Renal pelvis (tissue), 4 donors: ENCODE measurements around the gene ZFPL1. TPM values are rescaled to one million over a fixed set of nuclear protein-coding genes. Genes with fewer than 3 reads are reported as not detected.
"Not testable (repeated sequence)": the region's sequence is repeated elsewhere in the genome, so short reads cannot be mapped to it uniquely, and the experiment has no call there.

Source experiments
- DNase-seq: peaks from one replicate; pipeline ENCODE4 v3.0.0-alpha.2; 2013
- polyA plus RNA-seq, 3 donors: library from polyadenylated mRNA; unstranded; fragments of 120-200 nt; gene quantifications; one replicate each; pipeline ENCODE4 v1.2.1, GENCODE V29; 2013; ENCODE audit not compliant: insufficient read length in 3 of 3

The ZFPL1 gene
- polyA plus RNA-seq, 3 donors: 30.4 to 37.1 (median 35.4) TPM

DNA sequence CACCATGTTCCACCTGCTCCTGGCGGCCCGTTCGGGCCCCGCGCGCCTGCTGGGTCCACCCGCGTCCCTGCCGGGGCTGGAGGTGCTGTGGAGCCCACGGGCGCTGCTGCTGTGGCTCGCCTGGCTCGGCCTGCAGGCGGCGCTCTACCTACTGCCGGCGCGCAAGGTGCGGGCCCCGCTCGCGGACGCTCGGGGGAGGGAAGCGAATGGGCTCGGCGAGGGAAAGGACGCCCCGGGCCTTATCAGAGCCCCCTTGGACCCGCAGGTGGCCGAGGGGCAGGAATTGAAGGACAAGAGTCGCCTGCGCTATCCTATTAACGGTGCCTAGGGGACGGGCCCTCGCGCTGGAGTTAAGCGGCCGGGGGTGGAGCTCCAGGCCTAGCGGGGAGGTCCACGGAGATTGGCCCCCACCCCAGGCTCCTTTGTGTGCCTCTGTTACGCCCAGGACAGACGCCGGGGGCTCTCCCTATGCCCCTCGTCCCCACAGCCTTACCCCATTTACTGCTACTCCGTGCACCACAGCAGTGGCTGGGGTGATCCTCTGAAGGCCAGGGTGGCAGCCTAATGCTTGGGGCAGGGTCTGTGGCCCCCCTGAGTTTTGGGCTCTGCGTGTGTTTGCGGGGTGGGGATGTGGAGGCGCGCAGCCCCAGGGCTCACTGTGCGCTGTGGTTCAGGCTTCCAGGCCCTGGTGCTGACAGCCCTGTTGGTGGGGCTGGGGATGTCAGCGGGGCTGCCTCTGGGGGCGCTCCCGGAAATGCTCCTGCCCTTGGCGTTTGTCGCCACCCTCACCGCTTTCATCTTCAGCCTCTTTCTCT lies 28.7 kb downstream of the ZFPL1 start:
- no peak for DNase-seq

DNA sequence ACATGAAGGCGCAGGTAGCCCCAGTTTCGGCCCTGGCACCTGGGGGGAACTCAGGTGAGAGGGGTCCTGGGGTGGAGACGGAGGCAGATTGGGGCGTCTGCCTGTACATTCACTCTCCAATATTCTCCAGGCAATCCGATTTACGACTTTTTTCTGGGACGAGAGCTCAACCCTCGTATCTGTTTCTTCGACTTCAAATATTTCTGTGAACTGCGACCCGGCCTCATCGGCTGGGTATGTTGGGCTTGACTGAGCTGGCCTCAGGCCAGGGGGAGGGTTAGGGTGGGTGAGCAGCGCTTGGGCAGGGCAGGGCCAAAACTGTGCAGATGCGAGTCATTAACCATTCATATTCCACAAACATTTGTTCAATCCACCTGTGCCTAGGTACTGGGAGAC lies 29.3 kb downstream of the ZFPL1 start:
- DNase-seq: no peak

GRCh38 chr11:65113839-65114238 lies 29.8 kb downstream of the ZFPL1 start:
- no peak for DNase-seq

DNA sequence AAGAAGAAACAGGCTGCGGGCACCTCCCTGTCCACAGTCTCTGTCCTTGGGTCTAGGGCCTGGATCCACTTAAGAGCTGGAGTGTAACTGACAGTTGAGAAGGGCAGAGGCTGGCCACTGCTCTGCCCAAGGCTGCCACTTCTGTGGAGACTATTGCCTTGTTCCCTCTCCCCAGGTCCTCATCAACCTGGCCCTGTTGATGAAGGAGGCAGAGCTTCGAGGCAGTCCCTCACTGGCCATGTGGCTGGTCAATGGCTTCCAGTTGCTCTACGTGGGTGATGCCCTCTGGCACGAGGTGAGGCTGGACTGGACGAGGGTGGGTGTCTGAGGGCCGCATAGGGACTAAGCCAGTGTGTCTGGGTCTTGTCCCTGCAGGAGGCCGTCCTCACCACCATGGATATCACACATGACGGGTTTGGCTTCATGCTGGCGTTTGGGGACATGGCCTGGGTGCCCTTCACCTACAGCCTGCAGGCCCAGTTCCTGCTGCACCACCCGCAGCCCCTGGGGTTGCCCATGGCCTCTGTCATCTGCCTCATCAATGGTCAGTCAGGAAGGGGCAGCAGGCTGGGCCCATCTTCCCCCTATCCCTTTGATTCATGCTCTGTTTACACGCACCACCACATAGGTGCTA lies 30.6 kb downstream of the ZFPL1 start:
- DNase-seq: no peak

DNA sequence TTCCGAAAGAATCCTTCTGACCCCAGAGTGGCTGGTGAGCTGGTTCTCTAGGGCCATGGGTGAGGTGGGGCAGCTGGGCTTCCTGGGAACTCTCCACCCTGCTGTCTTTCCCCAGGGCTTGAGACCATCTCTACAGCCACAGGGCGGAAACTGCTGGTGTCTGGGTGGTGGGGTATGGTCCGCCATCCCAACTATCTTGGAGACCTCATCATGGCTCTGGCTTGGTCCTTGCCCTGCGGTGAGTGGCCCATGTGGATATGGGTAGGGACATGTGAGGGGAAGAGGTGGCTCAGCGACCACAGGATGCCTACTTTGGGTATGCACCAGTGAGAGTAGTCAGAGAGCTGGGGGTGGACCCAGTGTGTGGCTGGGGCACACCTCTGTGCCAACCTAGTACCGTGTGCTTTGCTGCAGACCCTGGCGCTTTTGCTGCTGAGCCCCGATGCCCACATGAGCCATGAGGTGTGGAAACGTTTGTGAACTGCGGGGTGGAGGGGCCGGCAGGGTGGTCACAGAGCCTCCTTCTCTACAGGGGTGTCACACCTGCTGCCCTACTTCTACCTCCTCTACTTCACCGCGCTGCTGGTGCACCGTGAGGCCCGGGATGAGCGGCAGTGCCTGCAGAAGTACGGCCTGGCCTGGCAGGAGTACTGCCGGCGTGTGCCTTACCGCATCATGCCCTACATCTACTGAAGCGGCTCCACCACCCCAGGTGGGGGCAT lies 31.5 kb downstream of the ZFPL1 start:
- no peak for DNase-seq

GRCh38 chr11:65116370-65117205 lies 32.6 kb downstream of the ZFPL1 start:
- DNase-seq: no peak

GRCh38 chr11:65117206-65118096 lies 33.4 kb downstream of the ZFPL1 start, which contains the start of gene ZNHIT2:
ZNHIT2 (minus strand) TSS chr11:65117701; CDS start chr11:65117653, 48 bp downstream.
- peak; percentile 99 for DNase-seq

GRCh38 chr11:65118097-65118837 lies 34.2 kb downstream of the ZFPL1 start:
- DNase-seq: no peak

DNA sequence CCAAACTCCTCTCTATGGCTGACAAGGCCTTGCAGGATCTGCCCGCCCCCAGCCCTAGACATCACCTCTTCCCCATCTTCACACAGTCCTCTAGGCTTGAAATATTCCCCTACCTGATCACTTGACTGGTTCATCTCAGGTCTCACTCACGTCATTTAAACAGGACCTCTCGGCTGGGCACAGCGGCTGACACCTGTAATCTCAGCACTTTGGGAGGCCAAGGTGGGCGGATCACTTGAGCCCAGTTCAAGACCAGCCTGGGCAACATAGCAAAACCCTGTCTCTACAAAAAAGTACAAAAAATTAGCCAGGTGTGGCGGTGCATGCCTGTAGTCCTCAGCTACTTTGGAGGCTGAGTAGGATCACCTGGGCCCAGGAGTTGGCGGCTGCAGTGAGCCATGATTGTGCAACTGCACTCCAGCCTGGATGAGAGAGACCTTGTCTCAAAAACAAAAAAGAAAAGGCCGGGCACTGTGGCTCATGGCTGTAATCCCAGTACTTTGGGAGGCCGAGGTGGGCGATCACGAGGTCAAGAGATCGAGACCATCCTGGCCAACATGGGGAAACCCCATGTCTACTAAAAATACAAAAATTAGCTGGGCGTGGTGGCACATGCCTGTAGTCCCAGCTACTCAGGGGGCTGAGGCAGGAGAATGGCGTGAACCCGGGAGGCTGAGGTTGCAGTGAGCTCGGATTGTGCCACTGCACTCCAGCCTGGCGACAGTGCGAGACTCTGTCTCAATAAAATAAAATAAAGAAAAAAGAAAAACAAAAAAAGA lies 35.1 kb downstream of the ZFPL1 start:
- not testable (repeated sequence) for DNase-seq

DNA sequence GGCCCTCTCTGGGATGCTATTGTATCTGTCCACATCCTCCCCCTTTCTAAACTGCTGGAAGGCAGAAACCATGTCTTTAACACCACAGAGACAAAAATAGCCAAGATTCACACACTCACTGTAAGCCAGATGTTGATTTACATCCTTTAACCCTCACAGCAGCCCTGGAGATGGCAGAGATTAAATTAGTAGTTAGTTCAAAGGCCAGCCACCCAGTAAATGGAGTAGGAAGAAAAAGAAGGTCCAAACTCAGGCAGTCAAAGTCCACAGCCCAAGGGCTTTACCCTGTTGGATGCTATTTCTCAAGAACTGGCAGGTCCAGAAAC lies 35.6 kb downstream of the ZFPL1 start:
- no peak for DNase-seq

- no peak for DNase-seq
Measured at GRCh38 chr11:65120831-65121230, 36.8 kb downstream of the ZFPL1 start.

GRCh38 chr11:65121447-65121864 lies 37.4 kb downstream of the ZFPL1 start:
- no peak for DNase-seq

DNA sequence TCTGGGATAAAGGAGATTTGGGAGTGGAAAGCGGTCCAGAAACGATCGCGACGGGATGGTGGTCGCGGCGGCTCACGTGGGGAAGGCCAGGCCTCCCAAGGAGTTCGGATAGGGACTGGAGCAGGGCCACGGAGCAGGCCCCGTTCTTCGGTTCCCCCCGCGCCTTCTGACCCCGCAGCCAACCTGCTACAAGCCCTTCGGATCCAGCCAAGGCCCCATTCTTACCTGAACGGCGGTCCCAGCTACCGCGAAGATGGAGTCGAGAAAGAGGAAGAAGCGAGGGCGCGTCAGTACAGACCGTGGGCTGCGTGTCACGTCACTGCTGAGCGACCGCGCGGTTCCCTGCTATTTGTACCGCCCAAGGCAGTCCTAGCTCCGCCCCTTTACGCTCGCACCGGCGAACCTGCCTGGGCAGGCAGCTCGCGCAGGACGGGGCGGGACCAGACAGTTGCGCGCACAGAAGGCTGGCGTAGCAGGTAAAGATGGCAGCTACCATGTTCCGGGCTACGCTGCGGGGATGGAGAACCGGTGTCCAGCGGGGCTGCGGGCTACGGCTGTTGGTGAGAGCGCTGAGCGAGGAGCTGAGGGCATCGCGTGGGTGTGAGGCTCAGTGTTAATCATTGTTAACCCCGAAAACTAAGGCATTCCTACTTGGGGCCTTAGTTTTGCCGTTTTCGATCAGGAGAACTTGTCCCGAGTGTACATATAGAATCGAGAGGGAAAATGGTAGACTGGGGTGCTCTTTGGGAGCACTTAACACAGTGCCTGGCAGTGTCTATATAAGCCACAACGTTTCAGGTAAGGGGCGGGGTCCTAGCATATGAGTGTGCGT lies 38.1 kb downstream of the ZFPL1 start, which contains the start of the genes FAU and MRPL49:
Gene FAU (minus strand): TSS at position 270 of the 832 bp plus-strand sequence. CDS start 321 bp downstream, outside the sequence.
Gene MRPL49 (plus strand): TSS at position 457 of the 832 bp plus-strand sequence. CDS start 26 bp downstream, at position 483.
- peak; percentile 96 for DNase-seq

- DNase-seq: no peak
Measured at GRCh38 chr11:65124480-65125196, 40.6 kb downstream of the ZFPL1 start.

DNA sequence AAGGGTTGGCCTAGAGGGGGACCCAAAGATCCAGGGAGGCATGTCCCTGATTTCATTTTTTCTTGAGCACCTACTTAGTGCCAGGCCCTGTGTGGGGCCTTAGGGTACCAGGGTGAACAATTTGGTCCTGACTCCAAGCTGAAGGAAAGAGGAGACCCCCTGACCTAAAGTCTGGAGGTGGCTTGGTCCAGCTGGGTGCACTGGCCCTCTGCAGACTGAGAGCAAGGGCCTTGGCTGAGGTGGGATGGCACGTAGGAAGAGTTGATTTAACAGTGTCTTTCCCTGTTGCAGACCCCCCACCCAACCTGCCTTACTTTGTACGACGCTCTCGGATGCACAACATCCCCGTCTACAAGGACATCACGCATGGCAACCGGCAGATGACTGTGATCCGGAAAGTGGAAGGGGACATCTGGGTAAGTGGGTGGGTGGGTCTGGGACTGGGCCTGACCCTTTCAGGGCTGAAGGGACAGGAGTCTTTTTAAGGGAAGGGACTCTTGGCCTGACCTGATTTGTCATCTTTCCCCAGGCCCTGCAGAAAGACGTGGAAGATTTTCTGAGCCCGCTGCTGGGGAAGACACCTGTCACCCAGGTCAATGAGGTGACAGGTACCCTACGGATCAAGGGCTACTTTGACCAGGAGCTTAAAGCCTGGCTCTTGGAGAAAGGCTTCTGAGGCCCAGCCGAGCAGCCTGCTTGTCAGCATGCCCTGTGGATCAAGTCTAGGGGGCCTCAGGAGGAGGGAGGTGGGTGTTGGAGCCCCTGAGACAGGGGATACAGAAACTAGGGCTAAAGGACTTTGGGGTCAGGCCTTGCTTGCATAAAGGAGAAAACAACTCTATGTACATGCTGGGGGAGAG lies 41.4 kb downstream of the ZFPL1 start:
- DNase-seq: no peak

GRCh38 chr11:65126624-65127274 lies 42.7 kb downstream of the ZFPL1 start:
- no peak for DNase-seq
